ENCODE data around the gene ZBTB7B.
A peak's percentile ranks its signal among the peaks of the same experiment; 100 is the strongest.

Gene ZBTB7B

GRCh38 chr1:155062702-155063411 lies 60.3 kb downstream of the ZBTB7B start:
- peak; percentile 51 for DNase-seq

- peak; percentile 78 for DNase-seq
Measured at GRCh38 chr1:155063550-155064110, 61.0 kb downstream of the ZBTB7B start, which contains the start of gene EFNA4. EFNA4 (plus strand) TSS chr1:155063740; CDS start chr1:155063824, 84 bp downstream.

GRCh38 chr1:155064111-155064831 lies 61.7 kb downstream of the ZBTB7B start:
- no peak for DNase-seq

GRCh38 chr1:155064832-155065429 lies 62.3 kb downstream of the ZBTB7B start:
- DNase-seq = no peak

GRCh38 chr1:155066777-155067176 lies 64.2 kb downstream of the ZBTB7B start:
- no peak for DNase-seq

All from fibroblast of skin of right quadriceps (primary cell).